Measurements from ENCODE around the gene TUT4.

DNA sequence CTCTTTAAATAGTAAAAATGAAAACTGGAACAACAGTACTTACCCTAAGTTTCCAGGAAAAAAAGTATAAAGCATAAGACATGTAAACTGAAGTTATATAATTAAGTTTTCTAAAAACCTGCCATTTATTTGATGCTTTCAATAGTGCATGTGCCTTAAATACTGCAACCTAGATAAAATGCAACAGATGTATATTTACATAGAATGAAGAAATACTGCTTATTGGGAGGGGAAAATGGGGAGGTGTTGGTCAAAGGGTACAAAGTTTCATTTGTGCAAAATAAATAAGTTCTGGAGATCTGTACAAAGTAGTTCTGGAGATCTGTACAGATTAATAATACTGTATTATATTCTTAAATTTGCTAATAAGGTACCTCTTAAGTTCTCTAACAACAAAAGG lies 79.9 kb downstream of the TUT4 start:
- TF ChIP-seq POLR2A (IDR thresholded peaks at IDR 0.05): no peak
- TF ChIP-seq, protein P1, sequence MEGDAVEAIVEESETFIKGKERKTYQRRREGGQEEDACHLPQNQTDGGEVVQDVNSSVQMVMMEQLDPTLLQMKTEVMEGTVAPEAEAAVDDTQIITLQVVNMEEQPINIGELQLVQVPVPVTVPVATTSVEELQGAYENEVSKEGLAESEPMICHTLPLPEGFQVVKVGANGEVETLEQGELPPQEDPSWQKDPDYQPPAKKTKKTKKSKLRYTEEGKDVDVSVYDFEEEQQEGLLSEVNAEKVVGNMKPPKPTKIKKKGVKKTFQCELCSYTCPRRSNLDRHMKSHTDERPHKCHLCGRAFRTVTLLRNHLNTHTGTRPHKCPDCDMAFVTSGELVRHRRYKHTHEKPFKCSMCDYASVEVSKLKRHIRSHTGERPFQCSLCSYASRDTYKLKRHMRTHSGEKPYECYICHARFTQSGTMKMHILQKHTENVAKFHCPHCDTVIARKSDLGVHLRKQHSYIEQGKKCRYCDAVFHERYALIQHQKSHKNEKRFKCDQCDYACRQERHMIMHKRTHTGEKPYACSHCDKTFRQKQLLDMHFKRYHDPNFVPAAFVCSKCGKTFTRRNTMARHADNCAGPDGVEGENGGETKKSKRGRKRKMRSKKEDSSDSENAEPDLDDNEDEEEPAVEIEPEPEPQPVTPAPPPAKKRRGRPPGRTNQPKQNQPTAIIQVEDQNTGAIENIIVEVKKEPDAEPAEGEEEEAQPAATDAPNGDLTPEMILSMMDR (IDR thresholded peaks at IDR 0.05): no peak

Measured in breast epithelium (tissue), 3 donors.